HL-60 (cell line): Measurements from ENCODE around the gene M1AP.

Experiments
- DNase-seq, 2 experiments: peaks; one replicate each; pipeline ENCODE4 v3.0.0-alpha.2; 2010 to 2020; ENCODE audit warnings: low read depth in 1 of 2, low spot score in 1 of 2
- H3K27ac ChIP-seq: fragments of 250-450 bp; sonication (Bioruptor Pico); replicated peaks from 2 replicates; pipeline ENCODE4 v1.5.1; 2020; ENCODE audit warnings: mild to moderate bottlenecking, moderate library complexity
- H3K27me3 ChIP-seq: fragments of 250-450 bp; sonication (Bioruptor Pico); 2 replicates; pipeline ENCODE4 v1.5.1; 2021; ENCODE audit warnings: mild to moderate bottlenecking, moderate library complexity; ENCODE audit not compliant: insufficient read depth, poor library complexity, severe bottlenecking
- H3K4me3 ChIP-seq: replicated peaks from 2 replicates; pipeline ENCODE4 v1.5.1; 2011; ENCODE audit warnings: mild to moderate bottlenecking, control low read depth, low read length; ENCODE audit not compliant: insufficient read depth
- GABPA ChIP-seq: IDR thresholded peaks from 2 replicates; pipeline ENCODE4 v1.6.1; 2012; ENCODE audit warnings: low read depth
- POLR2AphosphoS5 ChIP-seq: IDR thresholded peaks from 2 replicates; pipeline ENCODE4 v1.6.1; 2012; ENCODE audit warnings: low read depth
- SPI1 ChIP-seq: IDR thresholded peaks from 2 replicates; pipeline ENCODE4 v1.6.1; 2012; ENCODE audit warnings: low read depth, mild to moderate bottlenecking, borderline replicate concordance
- TF ChIP-seq, protein P1 (sequence below): IDR thresholded peaks from one replicate; pipeline ENCODE4 v1.5.1; 2011; ENCODE audit warnings: low read length, control low read depth, inconsistent platforms; ENCODE audit not compliant: insufficient read depth
- TF ChIP-seq, protein P2 (sequence below): IDR thresholded peaks from 2 replicates; pipeline ENCODE4 v1.6.1; 2012; ENCODE audit warnings: low read depth; ENCODE audit not compliant: insufficient replicate concordance

The M1AP gene

DNA sequence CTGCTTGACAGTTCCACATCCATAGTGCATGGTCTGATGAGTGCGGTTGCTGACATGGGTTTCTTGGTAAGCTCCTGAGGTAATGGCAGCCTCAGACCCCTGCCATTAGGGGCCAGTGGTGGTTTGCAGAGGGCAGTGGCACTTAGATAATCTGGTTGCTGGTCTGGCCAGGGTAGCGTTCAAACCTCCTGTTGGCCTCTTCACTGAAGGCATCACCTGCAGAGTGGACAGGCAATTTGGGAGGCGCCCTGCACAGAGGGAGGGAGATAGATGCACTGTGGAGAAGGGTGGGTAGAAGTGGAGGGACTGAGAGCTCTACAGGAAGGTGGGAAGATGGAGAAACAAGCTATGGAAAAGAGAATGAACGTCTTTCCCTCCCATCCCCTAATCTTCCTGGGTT lies 114.7 kb downstream of the M1AP start:
- Histone ChIP-seq H3K27me3 (no peaks in the 10 kb centered on the region), H3K4me3 (no peak overlapping the region), H3K27ac (no peak overlapping the region)
- DNase-seq, result no peak
- TF ChIP-seq POLR2AphosphoS5 (no peak; the same call in 1 of the 2 replicates), GABPA (no peak), SPI1 (no peak)
- TF ChIP-seq, protein P1, sequence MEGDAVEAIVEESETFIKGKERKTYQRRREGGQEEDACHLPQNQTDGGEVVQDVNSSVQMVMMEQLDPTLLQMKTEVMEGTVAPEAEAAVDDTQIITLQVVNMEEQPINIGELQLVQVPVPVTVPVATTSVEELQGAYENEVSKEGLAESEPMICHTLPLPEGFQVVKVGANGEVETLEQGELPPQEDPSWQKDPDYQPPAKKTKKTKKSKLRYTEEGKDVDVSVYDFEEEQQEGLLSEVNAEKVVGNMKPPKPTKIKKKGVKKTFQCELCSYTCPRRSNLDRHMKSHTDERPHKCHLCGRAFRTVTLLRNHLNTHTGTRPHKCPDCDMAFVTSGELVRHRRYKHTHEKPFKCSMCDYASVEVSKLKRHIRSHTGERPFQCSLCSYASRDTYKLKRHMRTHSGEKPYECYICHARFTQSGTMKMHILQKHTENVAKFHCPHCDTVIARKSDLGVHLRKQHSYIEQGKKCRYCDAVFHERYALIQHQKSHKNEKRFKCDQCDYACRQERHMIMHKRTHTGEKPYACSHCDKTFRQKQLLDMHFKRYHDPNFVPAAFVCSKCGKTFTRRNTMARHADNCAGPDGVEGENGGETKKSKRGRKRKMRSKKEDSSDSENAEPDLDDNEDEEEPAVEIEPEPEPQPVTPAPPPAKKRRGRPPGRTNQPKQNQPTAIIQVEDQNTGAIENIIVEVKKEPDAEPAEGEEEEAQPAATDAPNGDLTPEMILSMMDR, result no peak
- TF ChIP-seq, protein P2, sequence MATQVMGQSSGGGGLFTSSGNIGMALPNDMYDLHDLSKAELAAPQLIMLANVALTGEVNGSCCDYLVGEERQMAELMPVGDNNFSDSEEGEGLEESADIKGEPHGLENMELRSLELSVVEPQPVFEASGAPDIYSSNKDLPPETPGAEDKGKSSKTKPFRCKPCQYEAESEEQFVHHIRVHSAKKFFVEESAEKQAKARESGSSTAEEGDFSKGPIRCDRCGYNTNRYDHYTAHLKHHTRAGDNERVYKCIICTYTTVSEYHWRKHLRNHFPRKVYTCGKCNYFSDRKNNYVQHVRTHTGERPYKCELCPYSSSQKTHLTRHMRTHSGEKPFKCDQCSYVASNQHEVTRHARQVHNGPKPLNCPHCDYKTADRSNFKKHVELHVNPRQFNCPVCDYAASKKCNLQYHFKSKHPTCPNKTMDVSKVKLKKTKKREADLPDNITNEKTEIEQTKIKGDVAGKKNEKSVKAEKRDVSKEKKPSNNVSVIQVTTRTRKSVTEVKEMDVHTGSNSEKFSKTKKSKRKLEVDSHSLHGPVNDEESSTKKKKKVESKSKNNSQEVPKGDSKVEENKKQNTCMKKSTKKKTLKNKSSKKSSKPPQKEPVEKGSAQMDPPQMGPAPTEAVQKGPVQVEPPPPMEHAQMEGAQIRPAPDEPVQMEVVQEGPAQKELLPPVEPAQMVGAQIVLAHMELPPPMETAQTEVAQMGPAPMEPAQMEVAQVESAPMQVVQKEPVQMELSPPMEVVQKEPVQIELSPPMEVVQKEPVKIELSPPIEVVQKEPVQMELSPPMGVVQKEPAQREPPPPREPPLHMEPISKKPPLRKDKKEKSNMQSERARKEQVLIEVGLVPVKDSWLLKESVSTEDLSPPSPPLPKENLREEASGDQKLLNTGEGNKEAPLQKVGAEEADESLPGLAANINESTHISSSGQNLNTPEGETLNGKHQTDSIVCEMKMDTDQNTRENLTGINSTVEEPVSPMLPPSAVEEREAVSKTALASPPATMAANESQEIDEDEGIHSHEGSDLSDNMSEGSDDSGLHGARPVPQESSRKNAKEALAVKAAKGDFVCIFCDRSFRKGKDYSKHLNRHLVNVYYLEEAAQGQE, result no peak

DNA sequence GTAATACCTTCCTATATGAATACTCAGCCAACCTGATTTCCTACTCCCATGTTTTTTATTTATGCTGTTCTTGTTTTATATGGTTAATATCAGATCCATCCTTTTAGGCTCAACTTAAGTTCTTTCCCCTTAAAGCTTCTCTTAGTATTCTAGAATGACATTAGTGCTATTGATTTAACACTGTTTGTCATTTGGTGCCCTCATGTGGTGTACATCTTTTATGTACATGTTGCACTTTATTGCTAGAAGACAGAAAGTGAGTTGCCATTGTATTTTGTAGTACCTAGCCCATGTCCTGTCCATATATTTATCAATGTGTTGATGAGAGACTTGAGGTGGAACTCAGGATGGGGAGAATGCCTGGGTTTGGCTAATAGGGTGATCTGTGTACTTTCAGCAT lies 115.9 kb downstream of the M1AP start:
- TF ChIP-seq GABPA, result no peak
- TF ChIP-seq, protein P1, result peak; percentile 31
- no peak for DNase-seq
- Histone ChIP-seq H3K27me3 (no peaks in the 10 kb centered on the region), H3K4me3 (no peak overlapping the region), H3K27ac (no peak overlapping the region)

DNA sequence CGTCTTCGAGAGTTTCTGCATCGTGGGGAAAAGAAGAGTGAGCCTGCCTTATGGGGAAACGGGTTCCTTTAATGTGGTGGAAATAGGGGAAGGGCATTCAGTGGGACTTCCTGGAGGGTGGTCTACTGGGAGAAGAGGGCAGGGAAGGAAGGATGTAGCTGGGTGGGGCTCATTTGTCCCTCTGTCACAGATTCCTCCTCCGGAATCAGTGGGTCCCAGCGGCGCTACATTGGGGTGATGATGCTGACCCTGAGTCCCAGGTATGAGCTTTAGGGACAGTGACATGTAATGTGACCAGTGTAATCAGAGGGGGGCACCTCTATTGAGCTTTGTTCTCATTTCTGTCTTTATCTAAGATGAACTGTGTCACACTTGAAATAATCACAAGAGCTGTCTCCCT lies 116.5 kb downstream of the M1AP start:
- Histone ChIP-seq H3K27me3 (no peaks in the 10 kb centered on the region), H3K27ac (no peak overlapping the region), H3K4me3 (no peak overlapping the region)
- no peak for TF ChIP-seq SPI1
- TF ChIP-seq, protein P2, result no peak
- TF ChIP-seq, protein P1, result no peak
- no peak for TF ChIP-seq POLR2AphosphoS5
- TF ChIP-seq GABPA, result no peak
- DNase-seq, result no peak
